NCI-H1694 treated with DMSO at 0.1 percent for 48 hours (cell line): ENCODE measurements around the gene AQP3.
A peak's percentile ranks its signal among the peaks of the same experiment; 100 is the strongest.
"Not testable (repeated sequence)": the region's sequence is repeated elsewhere in the genome, so short reads cannot be mapped to it uniquely, and the experiment has no call there.

ENCODE experiments used
- DNase-seq: peaks from one replicate; lab custom pipeline; 2025; lab: John Stamatoyannopoulos, UW

Gene AQP3

GRCh38 chr9:33446946-33447798 is at the start of gene AQP3:
TSS of gene AQP3 (minus strand) at chr9:33447593. CDS start at chr9:33447530, 63 bp downstream.
- peak; percentile 83 for DNase-seq

DNA sequence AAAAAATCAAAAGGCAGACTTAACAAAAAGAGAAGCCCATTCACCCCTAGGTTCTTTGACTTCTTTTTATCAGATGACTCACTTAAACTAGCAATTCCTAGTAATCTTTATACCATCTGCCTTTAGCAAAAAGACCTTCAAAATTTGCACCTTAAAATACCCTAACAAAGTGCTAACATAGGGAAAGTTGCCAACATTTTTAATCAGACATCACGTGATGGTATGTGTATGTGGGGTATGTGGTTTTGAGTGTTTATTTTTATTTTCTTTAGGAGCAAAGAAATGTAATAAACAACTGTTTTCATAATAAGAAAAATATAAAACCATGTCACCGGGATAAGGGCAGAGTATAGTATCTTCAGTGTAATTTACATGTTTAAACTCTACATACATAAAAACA is 46.4 kb upstream of the AQP3 start:
- not testable (repeated sequence) for DNase-seq

- no peak for DNase-seq
Measured at GRCh38 chr9:33489066-33489465, 41.7 kb upstream of the AQP3 start.

- not testable (repeated sequence) for DNase-seq
Measured at GRCh38 chr9:33485312-33485711, 37.9 kb upstream of the AQP3 start.

DNA sequence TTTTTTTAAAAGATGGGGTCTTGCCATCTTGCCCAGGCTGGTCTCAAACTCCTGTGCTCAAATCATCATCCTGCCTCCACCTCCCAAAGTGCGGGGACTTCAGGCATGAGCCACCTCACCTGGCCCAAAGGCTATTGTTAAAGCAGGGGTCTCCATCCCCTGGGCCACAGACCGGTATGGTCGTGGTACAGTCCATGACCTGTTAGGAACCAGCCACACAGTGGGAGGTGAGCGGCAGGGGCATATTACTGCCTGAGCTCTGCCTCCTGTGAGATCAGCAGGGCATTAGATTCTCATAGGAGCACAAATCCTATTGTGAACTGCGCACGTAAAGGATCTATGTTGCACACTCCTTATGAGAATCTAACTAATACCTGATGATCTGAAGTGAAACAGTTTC is 33.6 kb upstream of the AQP3 start:
- DNase-seq = no peak

DNA sequence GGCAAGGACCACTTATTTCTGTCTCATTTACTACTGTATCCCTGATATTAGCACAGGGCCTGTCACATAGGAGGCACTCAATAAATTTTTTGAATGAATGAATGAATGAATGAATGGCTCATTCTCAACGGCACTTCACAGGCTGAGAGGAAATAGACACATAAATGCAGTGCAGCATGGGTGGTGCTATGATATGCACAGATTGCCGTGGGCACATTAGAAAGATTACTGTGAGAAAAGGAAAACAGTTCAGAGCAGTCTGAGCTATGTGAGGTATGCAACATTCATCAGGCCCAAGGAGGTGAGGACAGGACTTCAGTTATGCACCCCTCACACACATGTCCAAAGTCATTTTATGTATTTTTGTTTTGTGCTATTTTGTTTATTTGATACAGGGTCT is 32.7 kb upstream of the AQP3 start:
- no peak for DNase-seq

DNA sequence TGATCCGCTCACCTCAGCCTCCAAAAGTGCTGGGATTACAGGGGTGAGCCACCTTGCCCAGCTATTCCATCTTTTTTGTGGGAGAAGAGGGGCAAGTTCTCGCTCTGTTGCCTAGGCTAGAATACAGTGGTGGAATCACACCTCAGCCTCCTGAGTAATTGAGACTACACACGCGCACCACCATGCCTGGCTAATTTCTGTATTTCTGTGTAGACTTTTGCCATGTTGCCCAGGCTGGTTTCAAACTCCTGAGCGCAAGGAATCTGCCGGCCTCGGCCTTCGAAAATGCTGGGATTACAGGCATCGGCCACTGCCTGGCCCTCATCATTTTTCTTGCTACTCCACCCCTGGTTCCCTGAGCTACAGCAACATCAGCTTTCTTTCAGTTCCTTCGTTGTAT is 29.1 kb upstream of the AQP3 start:
- no peak for DNase-seq

GRCh38 chr9:33475357-33475756 is 28.0 kb upstream of the AQP3 start:
- DNase-seq = no peak

DNA sequence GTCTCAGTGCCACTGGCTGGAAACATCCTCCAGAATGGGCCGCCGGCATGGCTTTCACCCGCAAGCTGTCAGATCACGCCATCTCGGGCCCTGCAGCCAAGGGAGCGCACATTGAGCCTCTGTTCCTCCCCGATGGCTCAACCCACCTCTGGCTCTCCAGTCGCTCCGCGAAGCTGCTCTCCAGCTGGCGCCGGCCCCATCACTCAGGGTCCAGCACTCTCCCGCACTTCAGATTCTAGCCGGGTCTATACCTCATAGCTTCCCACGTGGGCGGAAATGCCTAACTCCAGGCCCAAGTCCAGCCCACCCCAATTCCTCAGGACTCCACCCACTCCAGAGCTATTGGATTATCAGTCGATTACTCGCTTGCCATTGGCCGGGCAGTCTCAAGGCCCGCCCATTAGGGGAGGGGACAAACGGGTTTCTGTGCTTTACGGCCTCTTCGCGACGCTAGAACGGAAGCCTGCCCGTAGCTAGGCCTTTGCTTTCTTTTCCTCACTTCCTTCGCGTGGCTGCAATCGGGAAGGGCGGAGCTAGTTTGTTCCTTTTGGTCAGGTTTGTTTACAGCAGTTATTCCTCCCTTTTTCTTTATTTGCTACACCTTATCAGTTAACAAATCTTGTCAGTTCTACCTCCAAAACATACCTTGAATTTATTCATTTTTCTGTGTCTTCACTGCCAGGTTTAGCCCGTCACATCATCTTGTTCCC is 26.4 kb upstream of the AQP3 start, which contains the start of gene NOL6:
TSS of gene NOL6 (minus strand) at position 282 of the 710 bp plus-strand sequence. CDS start at position 200, 82 bp downstream.
- peak; percentile 98 for DNase-seq

DNA sequence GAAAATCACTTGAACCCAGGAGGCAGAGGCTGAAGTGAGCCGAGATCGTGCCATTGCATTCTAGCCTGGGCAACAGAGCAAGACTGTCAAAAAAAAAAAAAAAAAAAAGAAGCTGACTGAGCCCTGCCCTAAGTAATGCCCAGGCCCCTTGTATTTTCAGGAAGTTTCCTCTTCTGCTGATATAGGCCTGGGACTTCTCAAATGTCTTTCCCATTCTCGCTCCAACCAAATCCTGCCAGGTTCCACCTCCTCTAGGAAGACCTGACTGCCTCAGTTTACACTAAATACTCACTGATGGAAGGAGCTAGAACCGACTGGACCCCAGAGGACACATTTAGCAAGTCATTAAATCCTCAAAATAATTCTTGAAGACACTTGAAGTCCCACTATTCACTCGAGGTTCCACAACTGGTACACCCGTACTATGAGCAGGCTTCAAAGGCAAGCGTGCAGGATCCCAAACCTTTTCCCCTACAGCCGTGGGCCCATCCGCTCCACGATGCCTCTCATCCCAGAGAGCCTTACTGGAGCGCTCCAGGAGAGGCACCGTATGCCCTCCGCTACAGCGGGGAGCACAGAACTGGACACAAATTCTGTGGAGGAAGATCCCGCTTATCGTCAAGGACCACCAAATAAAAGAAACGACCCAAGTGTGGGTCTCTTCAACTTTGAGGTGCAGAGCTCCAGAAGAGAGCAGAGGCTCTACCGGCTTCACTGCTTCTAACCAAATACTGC is 25.7 kb upstream of the AQP3 start:
- no peak for DNase-seq

GRCh38 chr9:33472171-33472880 is 24.9 kb upstream of the AQP3 start:
- DNase-seq = no peak

- DNase-seq = no peak
Measured at GRCh38 chr9:33471361-33471760, 24.0 kb upstream of the AQP3 start.

GRCh38 chr9:33469891-33470290 is 22.5 kb upstream of the AQP3 start:
- no peak for DNase-seq

DNA sequence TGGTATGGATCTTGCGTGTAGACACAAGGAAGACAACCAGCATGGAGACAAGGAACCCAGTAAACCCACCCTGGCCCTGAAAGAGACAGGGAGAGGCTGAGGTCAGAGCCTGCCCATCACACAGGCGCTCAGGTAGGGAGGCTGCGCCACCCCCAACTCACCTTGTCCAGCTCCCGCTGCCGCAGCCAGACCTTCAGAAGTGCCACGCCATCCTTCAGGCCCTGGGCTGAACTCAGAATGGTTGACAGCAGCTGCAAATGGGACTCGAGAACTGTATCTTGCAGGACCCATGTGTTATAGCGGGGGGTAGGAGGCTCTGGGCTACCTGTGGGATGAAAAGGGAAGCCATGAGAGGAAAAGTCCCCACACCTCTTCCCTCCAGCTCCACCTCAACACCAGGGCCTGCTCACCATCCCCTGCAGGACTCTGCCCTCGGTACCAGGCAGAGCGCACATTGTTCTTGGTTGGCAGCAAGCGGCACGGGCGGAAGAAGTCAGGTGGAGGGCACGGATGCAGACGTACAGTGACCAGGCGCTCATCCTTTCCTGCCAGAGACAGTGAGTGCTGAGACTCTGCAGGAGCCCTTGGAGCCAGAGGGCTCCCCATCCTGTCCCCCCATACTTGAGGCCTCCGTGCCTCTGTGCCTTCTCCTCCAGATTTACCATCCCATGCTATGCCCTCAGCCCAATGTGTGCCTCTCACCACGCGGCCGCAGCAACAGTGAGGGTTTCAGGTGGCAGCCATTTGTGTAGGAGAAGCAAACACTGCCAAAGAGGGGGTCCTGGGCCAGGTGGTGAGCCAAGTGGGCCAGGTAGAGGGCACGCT is 21.6 kb upstream of the AQP3 start:
- no peak for DNase-seq

DNA sequence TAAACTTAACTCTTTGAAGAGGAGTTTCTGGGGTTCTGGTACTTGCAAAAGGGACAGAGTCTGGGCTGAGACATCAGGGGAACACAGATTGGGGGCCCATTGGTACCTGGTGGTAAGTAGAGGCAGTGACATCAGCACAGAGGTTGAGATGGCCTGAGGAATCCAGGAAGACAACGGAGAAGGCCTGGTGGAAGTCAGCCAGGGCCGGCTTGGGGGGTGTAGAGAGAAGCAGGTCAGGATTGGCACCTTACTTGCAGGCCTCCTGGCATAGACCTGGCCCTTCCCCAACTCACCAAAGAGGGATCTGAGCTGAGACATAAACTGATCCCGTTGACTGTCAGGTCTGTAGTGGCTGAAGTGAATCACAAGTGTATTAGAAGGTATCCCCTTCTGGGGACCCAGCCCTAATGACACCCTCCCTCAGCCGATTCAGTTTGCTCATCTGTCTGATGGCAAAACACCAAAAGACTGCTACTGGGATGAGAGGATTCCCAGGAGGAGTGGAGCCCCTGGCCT is 20.9 kb upstream of the AQP3 start:
- DNase-seq = no peak

DNA sequence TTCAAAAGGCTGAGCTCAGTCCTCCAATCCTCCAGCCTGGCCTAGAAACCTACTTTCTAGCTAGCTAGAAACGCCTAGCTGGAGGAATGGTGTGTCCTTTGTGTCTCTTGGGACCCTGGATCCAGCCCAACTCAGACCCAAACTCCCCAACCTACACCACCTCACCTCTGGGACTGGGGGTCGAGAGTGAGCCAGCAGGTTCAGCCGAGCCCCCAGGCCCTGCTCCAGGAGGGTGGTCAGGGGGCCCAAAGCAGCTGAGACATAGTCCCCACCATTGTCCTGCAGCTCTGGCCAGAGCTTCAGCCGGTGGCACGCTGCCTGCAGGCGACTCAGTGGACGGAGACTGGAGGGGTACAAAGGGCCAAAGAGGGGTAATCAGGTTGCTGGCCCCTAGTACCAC is 20.1 kb upstream of the AQP3 start:
- DNase-seq = no peak

DNA sequence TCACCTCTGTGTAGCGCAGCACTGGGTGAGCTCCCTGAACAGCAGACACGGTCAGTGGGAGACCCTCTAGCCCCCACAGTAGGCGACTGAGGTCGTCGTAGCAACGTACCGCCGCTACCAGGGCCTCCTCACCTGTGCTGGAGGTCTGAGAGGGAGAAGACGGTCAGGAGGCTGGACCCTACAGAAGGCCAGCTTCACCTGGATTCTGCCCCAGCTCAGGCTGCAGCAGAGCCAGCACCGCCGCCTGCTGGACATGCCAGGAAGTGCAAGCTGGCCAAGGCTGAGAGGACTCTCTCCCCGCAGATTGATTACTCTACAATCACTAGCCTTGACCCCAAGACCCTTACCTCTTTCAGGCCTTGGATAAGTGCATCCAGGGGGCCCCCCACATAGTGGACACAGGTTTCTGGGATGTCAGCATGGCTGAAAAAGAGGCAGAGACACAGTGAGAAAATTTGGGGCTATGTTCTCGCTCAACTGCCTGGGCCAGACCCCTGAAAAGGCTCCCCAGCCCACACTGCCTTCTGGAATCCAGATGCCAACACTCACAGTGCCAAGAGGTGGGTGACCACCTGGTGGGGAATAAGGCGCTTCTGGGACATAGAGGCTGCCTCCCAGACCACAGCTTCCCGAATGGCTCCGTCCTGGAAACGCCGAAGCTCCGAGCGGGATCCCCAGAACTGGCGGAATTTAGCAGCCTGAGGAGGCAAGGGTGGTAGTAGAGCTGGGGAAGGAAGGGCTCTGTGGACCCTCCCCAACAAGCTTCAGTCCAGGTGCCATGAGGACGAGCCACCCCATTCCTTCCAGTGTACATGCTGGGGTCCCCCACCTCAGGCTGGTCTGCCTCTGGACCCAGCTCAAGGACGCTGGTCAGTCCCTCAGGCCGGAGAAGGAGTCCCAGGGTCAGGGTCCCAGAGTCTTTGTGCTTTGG is 19.4 kb upstream of the AQP3 start:
- DNase-seq = peak; percentile 20

DNA sequence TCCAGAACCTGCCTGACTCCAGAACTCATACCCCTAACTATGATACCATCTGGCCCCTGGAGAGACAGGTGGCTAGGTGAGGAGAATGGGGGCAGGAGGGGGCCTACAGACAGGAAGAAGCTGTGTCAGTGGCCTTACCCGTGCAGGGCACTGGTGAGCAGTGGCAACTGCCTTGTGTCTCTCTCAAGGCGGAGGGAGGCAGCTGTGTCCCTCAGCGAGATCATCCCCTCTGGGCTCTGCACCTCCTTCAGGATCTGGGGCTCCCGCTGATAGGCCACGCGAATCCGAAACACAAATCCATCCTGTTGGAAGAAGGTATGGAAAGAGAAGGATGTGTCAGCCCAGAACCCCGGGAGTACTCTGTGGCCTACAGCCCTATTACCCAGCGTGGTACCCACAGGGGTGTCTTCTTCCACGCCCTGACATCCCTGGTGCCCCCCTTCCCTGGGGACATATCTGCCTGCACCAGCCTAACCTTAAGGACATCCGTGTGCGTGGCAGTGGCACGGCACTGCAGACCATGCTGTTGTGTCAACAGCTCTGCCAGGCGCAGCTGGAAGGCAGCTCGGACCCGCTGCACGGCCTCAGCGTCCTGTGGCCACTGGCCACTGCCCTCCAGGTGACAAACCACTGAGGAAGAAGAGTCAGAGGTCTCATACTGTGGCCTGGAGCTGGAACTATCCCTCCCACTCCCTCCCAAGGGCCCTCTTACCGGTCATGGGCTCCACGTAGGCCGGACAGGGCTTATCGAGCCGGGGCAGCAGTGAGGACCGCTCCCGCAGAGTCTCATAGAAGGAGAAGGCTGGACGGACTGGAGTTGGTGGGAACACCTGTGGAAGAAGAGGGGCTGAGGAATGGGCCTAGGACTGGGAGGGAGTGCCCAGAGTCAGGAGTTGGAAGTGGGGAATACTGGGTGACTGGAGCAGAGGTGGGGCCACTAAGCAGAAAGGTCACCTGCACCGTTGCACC is 18.5 kb upstream of the AQP3 start:
- DNase-seq = no peak
